SJSA1 (cell line): ENCODE measurements around the gene SLC1A2. TPM values are rescaled to one million over a fixed set of nuclear protein-coding genes. Genes with fewer than 3 reads are reported as not detected.
A peak's percentile ranks its signal among the peaks of the same experiment; 100 is the strongest.

Experiments used
- DNase-seq, 2 experiments: peaks; one replicate each; pipeline ENCODE4 v3.0.0-alpha.2; 2015 to 2020; ENCODE audit warnings: low spot score in 2 of 2, low read depth in 1 of 2
- H3K27ac ChIP-seq: fragments of 250-450 bp; sonication (Bioruptor Pico); 2 replicates; pipeline ENCODE4 v1.5.1; 2020; ENCODE audit warnings: mild to moderate bottlenecking, moderate library complexity
- H3K27me3 ChIP-seq: fragments of 250-450 bp; sonication (Bioruptor Pico); replicated peaks from 2 replicates; pipeline ENCODE4 v1.5.1; 2020; ENCODE audit warnings: mild to moderate bottlenecking, moderate library complexity
- H3K36me3 ChIP-seq: fragments of 250-450 bp; sonication (Bioruptor Pico); 2 replicates; pipeline ENCODE4 v1.5.1; 2020; ENCODE audit warnings: mild to moderate bottlenecking
- H3K4me1 ChIP-seq: fragments of 250-450 bp; sonication (Bioruptor Pico); replicated peaks from 2 replicates; pipeline ENCODE4 v1.6.1; 2021; ENCODE audit warnings: mild to moderate bottlenecking
- H3K4me3 ChIP-seq: fragments of 250-450 bp; sonication (Bioruptor Pico); 2 replicates; pipeline ENCODE4 v1.5.1; 2020; ENCODE audit warnings: mild to moderate bottlenecking
- H3K9me3 ChIP-seq: fragments of 250-450 bp; sonication (Bioruptor Pico); replicated peaks from 2 replicates; pipeline ENCODE4 v1.5.1; 2020; ENCODE audit warnings: mild to moderate bottlenecking
- total RNA-seq: library from RNA; depleted of rRNA; stranded (reverse); fragments of >200 nt; shearing (Covaris generic); gene quantifications from 2 replicates; pipeline ENCODE4 v1.2.3, GENCODE V29; 2014

Gene SLC1A2
- total RNA-seq, 1 experiment from 2014 or later = not detected

- no peaks in the 10 kb centered on the region for H3K36me3 ChIP-seq
- DNase-seq = no peak
- H3K27me3 ChIP-seq = no peaks in the 10 kb centered on the region
- H3K4me1 ChIP-seq = peaks cover 6% of the 10 kb centered on the region
- no peaks in the 10 kb centered on the region for H3K9me3 ChIP-seq
- H3K4me3 ChIP-seq = no peak overlapping the region
- no peak overlapping the region for H3K27ac ChIP-seq
These were observed 16.4 kb downstream of the SLC1A2 start for GRCh38 chr11:35402751-35403660.

- no peak overlapping the region for H3K27ac ChIP-seq
- no peaks in the 10 kb centered on the region for H3K9me3 ChIP-seq
- no peaks in the 10 kb centered on the region for H3K4me1 ChIP-seq
- DNase-seq = no peak
- H3K36me3 ChIP-seq = no peaks in the 10 kb centered on the region
- no peak overlapping the region for H3K4me3 ChIP-seq
- H3K27me3 ChIP-seq = no peaks in the 10 kb centered on the region
These were observed 20.5 kb downstream of the SLC1A2 start for GRCh38 chr11:35398881-35399280.

GRCh38 chr11:35394941-35395340 is 24.4 kb downstream of the SLC1A2 start:
- Histone ChIP-seq H3K4me1 (peaks cover 19% of the 10 kb centered on the region), H3K36me3 (no peaks in the 10 kb centered on the region), H3K9me3 (no peaks in the 10 kb centered on the region), H3K27me3 (no peaks in the 10 kb centered on the region), H3K4me3 (no peak overlapping the region), H3K27ac (no peak overlapping the region)
- no peak for DNase-seq

GRCh38 chr11:35393098-35393497 is 26.3 kb downstream of the SLC1A2 start:
- no peak overlapping the region for H3K27ac ChIP-seq
- H3K9me3 ChIP-seq = no peaks in the 10 kb centered on the region
- H3K4me3 ChIP-seq = no peak overlapping the region
- H3K27me3 ChIP-seq = no peaks in the 10 kb centered on the region
- H3K4me1 ChIP-seq = peaks cover 21% of the 10 kb centered on the region
- DNase-seq = no peak
- no peaks in the 10 kb centered on the region for H3K36me3 ChIP-seq

GRCh38 chr11:35391922-35392688 is 27.3 kb downstream of the SLC1A2 start:
- Histone ChIP-seq H3K27me3 (no peaks in the 10 kb centered on the region), H3K9me3 (no peaks in the 10 kb centered on the region), H3K27ac (no peak overlapping the region), H3K4me3 (no peak overlapping the region), H3K36me3 (no peaks in the 10 kb centered on the region), H3K4me1 (peaks cover 24% of the 10 kb centered on the region)
- peak; percentile 74 to 85 for DNase-seq

- no peaks in the 10 kb centered on the region for H3K9me3 ChIP-seq
- peaks cover 24% of the 10 kb centered on the region for H3K4me1 ChIP-seq
- no peaks in the 10 kb centered on the region for H3K27me3 ChIP-seq
- peak in 1 of 2 experiments; percentile 47 for DNase-seq
- no peaks in the 10 kb centered on the region for H3K36me3 ChIP-seq
- H3K4me3 ChIP-seq = no peak overlapping the region
- no peak overlapping the region for H3K27ac ChIP-seq
These were observed 28.3 kb downstream of the SLC1A2 start for GRCh38 chr11:35390737-35391682.

- H3K4me1 ChIP-seq = peaks cover 24% of the 10 kb centered on the region
- DNase-seq = no peak
- no peaks in the 10 kb centered on the region for H3K27me3 ChIP-seq
- H3K27ac ChIP-seq = no peak overlapping the region
- no peak overlapping the region for H3K4me3 ChIP-seq
- no peaks in the 10 kb centered on the region for H3K36me3 ChIP-seq
- no peaks in the 10 kb centered on the region for H3K9me3 ChIP-seq
These were observed 29.4 kb downstream of the SLC1A2 start for GRCh38 chr11:35389897-35390465.

GRCh38 chr11:35389112-35389511 is 30.2 kb downstream of the SLC1A2 start:
- DNase-seq = no peak

GRCh38 chr11:35388061-35388460 is 31.3 kb downstream of the SLC1A2 start:
- no peak for DNase-seq
- H3K4me3 ChIP-seq = no peak overlapping the region
- H3K36me3 ChIP-seq = no peaks in the 10 kb centered on the region
- H3K9me3 ChIP-seq = no peaks in the 10 kb centered on the region
- H3K4me1 ChIP-seq = peaks cover 24% of the 10 kb centered on the region
- no peaks in the 10 kb centered on the region for H3K27me3 ChIP-seq
- H3K27ac ChIP-seq = no peak overlapping the region

More at GRCh38 chr11:35389112-35389511, 30.2 kb downstream of the SLC1A2 start:
- Histone ChIP-seq H3K36me3 (no peaks in the 10 kb centered on the region), H3K27ac (no peak overlapping the region), H3K9me3 (no peaks in the 10 kb centered on the region), H3K27me3 (no peaks in the 10 kb centered on the region), H3K4me3 (no peak overlapping the region), H3K4me1 (peaks cover 24% of the 10 kb centered on the region)

- H3K4me1 ChIP-seq = peaks cover 22% of the 10 kb centered on the region
- H3K27ac ChIP-seq = no peak overlapping the region
- H3K4me3 ChIP-seq = no peak overlapping the region
- no peak for DNase-seq
- no peaks in the 10 kb centered on the region for H3K9me3 ChIP-seq
- H3K27me3 ChIP-seq = no peaks in the 10 kb centered on the region
- no peaks in the 10 kb centered on the region for H3K36me3 ChIP-seq
These were observed 32.0 kb downstream of the SLC1A2 start for GRCh38 chr11:35387111-35387982.

GRCh38 chr11:35383953-35384352 is 35.4 kb downstream of the SLC1A2 start:
- no peaks in the 10 kb centered on the region for H3K36me3 ChIP-seq
- H3K9me3 ChIP-seq = no peaks in the 10 kb centered on the region
- H3K27ac ChIP-seq = no peak overlapping the region
- H3K4me3 ChIP-seq = no peak overlapping the region
- peaks cover 5% of the 10 kb centered on the region; the same call in 1 of the 2 replicates for H3K4me1 ChIP-seq
- no peaks in the 10 kb centered on the region for H3K27me3 ChIP-seq
- no peak for DNase-seq

GRCh38 chr11:35381709-35382322 is 37.5 kb downstream of the SLC1A2 start:
- H3K27me3 ChIP-seq = no peaks in the 10 kb centered on the region
- no peak for DNase-seq

More at GRCh38 chr11:35381709-35382322, 37.5 kb downstream of the SLC1A2 start:
- no peaks in the 10 kb centered on the region for H3K36me3 ChIP-seq
- H3K4me3 ChIP-seq = no peak overlapping the region
- no peaks in the 10 kb centered on the region for H3K4me1 ChIP-seq
- H3K27ac ChIP-seq = no peak overlapping the region
- no peaks in the 10 kb centered on the region for H3K9me3 ChIP-seq
